K562 (cell line): Measurements from ENCODE around the gene MOG. TPM values are rescaled to one million over a fixed set of nuclear protein-coding genes. Genes with fewer than 3 reads are reported as not detected.

Source experiments
- ATAC-seq: fragments of 200-7000 bp; cut with Tn5 transposase; 3 replicates; pipeline ENCODE4 v1.9.1; 2020; ENCODE audit warnings: moderate library complexity
- Bru-seq: library from RNA; stranded (reverse); fragments of 400-500 nt; gene quantifications from one replicate; lab custom pipeline; 2021; lab: Mats Ljungman, UMichigan
- BruChase-seq, 2 experiments: library from RNA; stranded (reverse); fragments of 400-500 nt; gene quantifications; one replicate each; lab custom pipeline; 2021; lab: Mats Ljungman, UMichigan
- BruUV-seq: library from RNA; stranded (reverse); fragments of 400-500 nt; replicated peaks from 2 replicates; lab custom pipeline; 2021; lab: Mats Ljungman, UMichigan
- CTCF ChIA-PET: fragments of 300-600 bp; formaldehyde crosslinking; extraction: SDS; loops from one replicate; lab custom pipeline; 2021; ENCODE audit warnings: low intra/inter-chr PET ratio; lab: Yijun Ruan, JAX
- POLR2A ChIA-PET: fragments of 300-600, 350-650 bp; sonication (Branson Sonifier 250); formaldehyde crosslinking; extraction: SDS; loops from one replicate; lab custom pipeline; 2021; ENCODE audit warnings: antibody characterized with exemption, inconsistent platforms; lab: Yijun Ruan, JAX
- DNase-seq, 4 experiments: peaks; one replicate each; pipeline versions ENCODE4 v3.0.0 to v3.0.0-alpha.2; 2011 to 2018; ENCODE audit warnings: low spot score in 3 of 4, mixed read lengths in 3 of 4; ENCODE audit errors: extremely low read depth in 1 of 4
- FAIRE-seq: peaks from 2 replicates; lab custom pipeline; 2011; peaks lifted over from hg19 to GRCh38; lab: Jason Lieb, UNC
- H2AFZ ChIP-seq: 2 replicates; pipeline ENCODE4 v1.6.0; 2011; ENCODE audit warnings: low read depth, low read length, control low read depth, inconsistent platforms
- H3K27ac ChIP-seq: fragments of 200-600 bp; 3 replicates; pipeline ENCODE4 v1.8.0; 2011; ENCODE audit warnings: low read depth, mild to moderate bottlenecking, control low read depth, inconsistent platforms, low read length, moderate library complexity, mixed read lengths; ENCODE audit errors: extremely low read depth
- H3K27me3 ChIP-seq, 2 experiments: fragments of 300-600 bp in 1 of 2; 2 replicates in 1 of 2; 3 replicates in 1 of 2; pipeline versions ENCODE4 v1.6.0 to v1.8.0; 2011; ENCODE audit warnings: inconsistent platforms in 2 of 2, low read length in 2 of 2, mild to moderate bottlenecking in 1 of 2, mixed read lengths in 1 of 2, moderate library complexity in 1 of 2; ENCODE audit not compliant: control insufficient read depth in 2 of 2, insufficient read depth in 2 of 2
- H3K36me3 ChIP-seq: fragments of 300-600 bp; 3 replicates; pipeline ENCODE4 v1.8.0; 2011; ENCODE audit warnings: mild to moderate bottlenecking, low read length, inconsistent platforms; ENCODE audit not compliant: control insufficient read depth, insufficient read depth
- H3K4me1 ChIP-seq, 2 experiments: fragments of 200-600 bp in 1 of 2; replicated peaks in 1 of 2; 2 replicates in 1 of 2; 3 replicates in 1 of 2; pipeline versions ENCODE4 v1.5.1 to v1.8.0; 2011; ENCODE audit warnings: inconsistent platforms in 2 of 2, low read length in 2 of 2, mild to moderate bottlenecking in 1 of 2, mixed read lengths in 1 of 2, moderate library complexity in 1 of 2; ENCODE audit not compliant: control insufficient read depth in 2 of 2, insufficient read depth in 2 of 2
- H3K4me2 ChIP-seq: 2 replicates; pipeline ENCODE4 v1.6.1; 2011; ENCODE audit warnings: low read length, control low read depth, inconsistent platforms, mixed read lengths; ENCODE audit not compliant: insufficient read depth
- H3K4me3 ChIP-seq: fragments of 200-600 bp; sonication (generic), shearing (Covaris generic); 2 replicates; pipeline ENCODE4 v1.5.1; 2016; ENCODE audit warnings: control low read depth, inconsistent platforms
- H3K79me2 ChIP-seq: fragments of 200-600 bp; 3 replicates; pipeline ENCODE4 v1.8.0; 2011; ENCODE audit warnings: low read length, inconsistent platforms; ENCODE audit not compliant: control insufficient read depth, insufficient read depth
- H3K9ac ChIP-seq, 2 experiments: 2 replicates each; pipeline versions ENCODE4 v1.6.0 to v1.6.1; 2011; ENCODE audit warnings: low read depth in 2 of 2, low read length in 2 of 2, control low read depth in 1 of 2, inconsistent platforms in 1 of 2, mild to moderate bottlenecking in 1 of 2, mixed read lengths in 1 of 2; ENCODE audit not compliant: insufficient read depth in 1 of 2
- H3K9me1 ChIP-seq: one replicate; pipeline ENCODE4 v1.6.0; 2011; ENCODE audit warnings: inconsistent platforms, mild to moderate bottlenecking, low read length, moderate library complexity; ENCODE audit not compliant: control insufficient read depth, insufficient read depth
- H3K9me3 ChIP-seq: replicated peaks from 2 replicates; pipeline ENCODE4 v1.5.1; 2011; ENCODE audit warnings: low read depth, low read length, inconsistent platforms; ENCODE audit not compliant: control insufficient read depth, insufficient read depth
- H4K20me1 ChIP-seq: replicated peaks from 2 replicates; pipeline ENCODE4 v1.6.1; 2011; ENCODE audit warnings: low read length, inconsistent platforms, mixed read lengths; ENCODE audit not compliant: control insufficient read depth, insufficient read depth
- ATF1 ChIP-seq, 2 experiments: fragments of 450-650 bp in 1 of 2; IDR thresholded peaks; 2 replicates each; pipeline ENCODE4 v1.6.1; 2016; ENCODE audit warnings: missing compliant biosample characterization in 1 of 2, missing genetic modification characterization in 1 of 2
- WGBS: fragments of 100-300 bp; shearing (Covaris generic); methylation state at CpG from one replicate; pipeline ENCODE4 v1.1.6; 2016; ENCODE audit warnings: low coverage, mixed read lengths; ENCODE audit not compliant: insufficient coverage; ENCODE audit errors: missing lambda C conversion rate; 5-methylcytosine and 5-hydroxymethylcytosine counted together
- in situ Hi-C: fragments of 300-500 bp; cut with MboI; formaldehyde crosslinking; loops from 4 replicates; pipeline ENCODE4 v1.15.0; 2018; ENCODE audit warnings: inconsistent platforms, mixed read lengths
- intact Hi-C: fragments of 100-400 bp; cut with micrococcal nuclease; formaldehyde crosslinking; loops from 2 replicates; pipeline ENCODE4 v1.14.2; 2022
- long read RNA-seq, 3 experiments: library from polyadenylated mRNA in 2 of 3; library from RNA in 1 of 3; unstranded in 2 of 3; stranded (forward) in 1 of 3; transcript quantifications; one replicate each; pipeline ENCODE4 v2.0.0, GENCODE V29; 2019 to 2022
- polyA minus RNA-seq, 3 experiments: library from RNA; depleted of rRNA, polyadenylated mRNA; stranded (reverse); fragments of >200 nt; gene quantifications; 2 replicates each; pipeline ENCODE4 v1.2.3, GENCODE V29; 2011
- polyA plus RNA-seq, 8 experiments: library from polyadenylated mRNA; depleted of rRNA in 4 of 8; stranded (reverse) in 5 of 8; unstranded in 3 of 8; fragments of >200 nt; fragmentation: Nextera tagmentation in 2 of 8; fragmentation: Illumina TruSeq in 1 of 8; extraction: Ambion mirVana in 2 of 8; extraction: Trizol in 1 of 8; gene quantifications; 2 replicates each; pipeline versions ENCODE4 v1.2.1 to v1.2.3, GENCODE V29; 2011 to 2014; ENCODE audit warnings: inconsistent platforms in 1 of 8, missing spikeins in 1 of 8
- total RNA-seq, 7 experiments: library from RNA; depleted of rRNA in 6 of 7; stranded (reverse); fragments of >200 nt in 6 of 7; fragmentation: Illumina TruSeq in 2 of 7; extraction: Trizol in 2 of 7; gene quantifications; 2 replicates each; pipeline versions ENCODE4 v1.2.1 to v1.2.3, GENCODE V29; 2011 to 2021; ENCODE audit warnings: low replicate concordance in 1 of 7

Gene MOG
- total RNA-seq (2011; cell fraction: chromatin; rRNA removed; ENCODE audit: low replicate concordance) = 0.48 TPM in 1 of 2 replicates, not detected in the other
- total RNA-seq (2011; cell fraction: nucleolus; rRNA removed) = not detected in 2 replicates
- total RNA-seq (2011; cell fraction: nucleoplasm; rRNA removed) = 0.15 TPM in 1 of 2 replicates, not detected in the other
- total RNA-seq (2014; rRNA removed) (not detected in 2 replicates), total RNA-seq (2014; rRNA removed; fragmentation: Illumina TruSeq; extraction: Trizol) (not detected in 2 replicates), total RNA-seq (2015; rRNA removed; fragmentation: Illumina TruSeq; extraction: Trizol) (not detected in 2 replicates), total RNA-seq (2021) (not detected in 2 replicates), polyA plus RNA-seq (2011; rRNA removed) (not detected in 2 replicates), polyA plus RNA-seq (2014; fragmentation: Illumina TruSeq; extraction: Trizol) (not detected in 2 replicates), polyA plus RNA-seq (2014; fragmentation: Nextera tagmentation; extraction: Ambion mirVana) (not detected), polyA plus RNA-seq (2014; rRNA removed) (not detected in 2 replicates), polyA minus RNA-seq (2011; rRNA and poly(A)+ RNA removed) (not detected in 2 replicates), Bru-seq, nascent RNA (percentile 6 among the genes with signal in this experiment), BruChase-seq, experiment 1, labeled RNA remaining after a 2-hour chase (percentile 15 among the genes with signal in this experiment), BruChase-seq, experiment 2, labeled RNA remaining after a 6-hour chase (percentile 19 among the genes with signal in this experiment)
- polyA plus RNA-seq (2011; cell fraction: cytosol; rRNA removed) = not detected in 2 replicates
- polyA plus RNA-seq (2011; cell fraction: nucleus; rRNA removed) = not detected in 2 replicates
- not detected in 2 replicates for polyA plus RNA-seq (2012)
- polyA minus RNA-seq (2011; cell fraction: cytosol; rRNA and poly(A)+ RNA removed) = not detected in 2 replicates
- polyA minus RNA-seq (2011; cell fraction: nucleus; rRNA and poly(A)+ RNA removed) = not detected in 2 replicates
- long read RNA-seq, experiment 1 = 0 reads
- long read RNA-seq, experiment 2 = 0 reads
- long read RNA-seq, experiment 3 = 0 reads

DNA sequence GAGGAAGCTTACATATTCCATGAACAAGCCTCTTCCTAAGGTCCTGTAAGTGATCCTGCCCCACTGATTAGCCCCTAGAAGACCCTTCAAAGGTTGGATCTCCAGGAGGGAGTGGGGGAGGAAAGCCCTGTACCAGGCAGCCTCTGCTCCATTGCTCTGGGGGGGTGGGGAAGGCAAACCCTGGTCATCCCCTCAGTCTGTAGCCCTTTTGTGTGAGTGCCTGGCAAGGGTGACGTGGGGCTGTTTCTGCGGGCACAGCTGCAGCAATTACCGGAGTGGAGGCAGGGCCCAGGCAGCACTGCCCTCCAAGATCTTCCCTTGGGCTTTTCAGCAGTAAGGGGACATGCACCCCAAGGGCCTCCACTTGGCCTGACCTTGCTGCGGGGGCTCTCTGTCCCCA is at the start of gene MOG:
Gene MOG, plus strand, starts transcription at position 295 of the 400 bp plus-strand sequence. CDS start 118 bp downstream, outside the sequence.
- BruUV-seq = no TSS peak
- no peaks in the 10 kb centered on the region for H3K9me1 ChIP-seq
- CTCF ChIA-PET = no interaction called here

More for the DNA sequence above, at the start of gene MOG:
- POLR2A ChIA-PET = interaction anchor here (0.7 kb wide), 3 partner anchors 25 to 562 kb away, joined by 3 to 5 read pairs (median 3); no protein-coding TSS in a partner anchor
- WGBS = 0% methylated on average over 4 of the region's 4 CpGs
- DNase-seq = peak in 1 of 4 experiments; percentile 5
- FAIRE-seq = no peak
- Histone ChIP-seq H3K79me2 (no peaks in the 10 kb centered on the region), H3K27ac (no peak within 1 kb of the TSS), H3K27me3 (peaks cover 40 to 60% of the 10 kb centered on the region in 2 experiments), H3K9me3 (no peaks in the 10 kb centered on the region), H3K36me3 (no peaks in the 10 kb centered on the region), H3K9ac (no peak within 1 kb of the TSS), H4K20me1 (no peaks in the 10 kb centered on the region), H2AFZ (no peak within 1 kb of the TSS), H3K4me3 (no peak within 1 kb of the TSS), H3K4me2 (no peak within 1 kb of the TSS), H3K4me1 (no peaks in the 10 kb centered on the region)
- intact Hi-C loops (no loop called here), in situ Hi-C loops (no loop called here)
- no peak for ATAC-seq
- TF ChIP-seq ATF1 (CRISPR knock-in tag; IDR thresholded peaks at IDR 0.05) (no peak), ATF1 (tag; IDR thresholded peaks at IDR 0.05) (no peak)
